Stimulated activated CD4-positive, alpha-beta T cell treated with anti-CD3 and anti-CD28 coated beads, Interleukin-2, amount 100 ng/mL, for 4 hours (primary cell): Measurements from ENCODE around the gene HOGA1.
"Not testable (repeated sequence)": the region's sequence is repeated elsewhere in the genome, so short reads cannot be mapped to it uniquely, and the experiment has no call there.

Experiments
- DNase-seq: peaks from one replicate; pipeline ENCODE4 v3.0.0-alpha.2; 2020; ENCODE audit warnings: low read depth

HOGA1 gene

DNA sequence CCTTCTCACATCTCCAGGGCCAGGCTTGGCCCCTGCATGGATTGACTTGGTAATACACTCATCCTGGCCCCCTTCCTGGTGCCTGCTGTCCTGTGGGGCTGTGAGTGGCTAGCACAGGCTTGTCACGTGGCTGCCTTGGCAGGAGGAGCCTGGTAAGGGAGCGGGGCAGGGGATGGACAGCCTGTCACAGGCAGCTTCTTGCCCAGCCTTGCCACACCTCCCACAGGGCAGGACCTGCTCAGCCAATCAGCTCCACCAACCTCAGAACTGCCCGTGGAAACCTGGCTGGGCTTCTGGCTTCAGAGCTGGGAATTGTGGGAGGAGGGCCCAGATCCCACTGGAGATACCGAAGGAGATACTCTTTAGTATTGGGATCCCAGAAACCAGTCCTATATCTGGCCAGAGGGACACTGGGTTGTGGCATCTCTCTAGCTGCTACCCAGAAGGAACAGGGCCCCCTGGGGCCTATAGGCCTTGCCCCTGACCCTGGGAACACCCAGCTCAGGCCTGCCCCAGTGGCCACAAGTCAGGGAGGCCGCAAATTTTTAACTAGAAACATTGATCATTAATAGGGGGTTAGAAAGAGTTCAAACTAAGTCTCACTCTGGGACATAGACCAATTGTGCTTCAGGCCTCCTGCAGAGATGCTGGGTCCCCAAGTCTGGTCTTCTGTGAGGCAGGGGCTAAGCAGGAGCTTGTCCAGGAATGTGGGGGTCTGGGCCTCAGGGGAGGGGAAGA is at the start of gene HOGA1:
Gene HOGA1, plus strand, starts transcription at position 330 of the 738 bp plus-strand sequence. Its CDS starts 315 bp downstream, at position 645.
- DNase-seq, result no peak

DNA sequence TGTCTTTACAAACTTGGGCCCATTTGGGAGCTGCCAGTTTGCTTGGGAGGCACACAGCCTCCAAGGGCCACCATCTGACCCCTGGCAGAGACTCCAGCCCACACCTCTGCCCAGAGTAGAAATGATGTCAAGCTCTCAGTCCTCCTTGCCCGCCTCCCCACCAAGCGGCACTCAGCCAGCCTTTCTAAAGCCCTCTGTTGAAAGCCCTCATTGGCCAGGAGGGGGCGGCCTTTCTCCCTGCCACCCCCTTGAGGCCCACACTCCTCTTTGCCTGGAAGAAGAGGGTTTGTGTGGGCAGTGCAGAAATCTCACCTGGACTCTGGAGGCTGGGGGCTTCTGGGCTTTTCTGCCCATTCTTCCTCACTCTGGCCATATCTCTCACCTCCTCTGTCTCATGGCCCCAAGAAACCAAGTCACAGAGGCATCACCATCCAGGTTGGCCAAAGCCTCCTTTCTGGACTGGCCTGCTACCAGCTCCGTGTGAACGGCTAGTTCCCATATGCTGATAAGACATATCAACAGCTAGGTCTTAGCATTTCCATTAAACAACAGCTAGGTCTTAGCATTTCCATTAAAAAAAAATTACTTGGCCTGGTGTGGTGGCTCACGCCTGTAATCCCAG is 49.3 kb upstream of the HOGA1 start:
- peak; percentile 16 for DNase-seq

DNA sequence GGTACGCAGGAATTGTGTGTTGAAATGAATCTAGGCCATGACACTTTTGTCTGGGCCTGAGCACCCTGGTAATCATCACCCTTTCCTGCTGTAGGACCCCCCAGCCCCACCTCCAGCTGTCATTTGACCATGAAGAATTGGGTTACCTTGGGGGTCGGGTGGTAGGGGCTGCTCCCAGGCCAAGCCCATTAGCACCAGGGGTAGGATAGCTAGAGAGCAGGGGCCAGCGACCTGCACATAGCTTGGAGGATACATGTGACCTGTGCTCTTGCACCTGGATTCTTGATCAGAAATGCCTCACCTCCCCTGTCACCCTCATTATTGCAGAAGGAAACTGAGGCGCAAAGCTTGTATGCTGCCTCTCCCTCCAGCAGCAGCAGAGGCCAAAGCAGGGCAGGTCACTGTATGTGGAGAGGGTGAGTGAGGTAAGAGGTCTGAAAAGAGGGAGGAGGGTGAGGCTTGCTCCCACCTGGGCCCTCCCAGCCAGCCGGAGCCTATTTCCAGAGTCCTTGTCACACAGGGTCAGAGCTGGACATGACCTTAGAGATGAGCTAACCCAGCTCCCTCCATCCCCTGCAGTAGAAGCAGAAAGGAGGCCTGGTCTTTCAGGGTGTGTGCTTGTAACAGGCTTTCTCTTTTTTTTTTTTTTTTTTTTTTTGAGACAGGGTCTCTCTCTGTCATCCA is 46.9 kb upstream of the HOGA1 start:
- DNase-seq, result no peak

DNA sequence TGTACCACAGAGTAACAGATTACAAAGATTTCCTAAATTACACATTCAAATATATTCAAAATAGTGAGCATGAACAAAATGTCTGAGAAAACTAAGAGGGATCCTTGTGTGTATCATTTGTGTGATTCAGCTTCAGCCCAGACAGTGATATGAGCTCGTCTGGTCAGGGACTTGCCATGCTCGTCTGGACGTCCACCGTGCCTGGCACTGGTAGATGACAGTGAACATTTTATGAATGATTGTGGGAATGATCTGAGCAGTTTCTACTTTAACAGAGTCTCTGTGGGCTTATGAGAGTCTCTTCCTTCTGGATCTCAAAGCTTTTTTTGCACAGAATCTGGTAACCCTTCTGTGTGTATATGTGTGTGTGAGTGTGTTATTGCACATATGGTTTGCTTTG is 45.8 kb upstream of the HOGA1 start:
- DNase-seq, result no peak

DNA sequence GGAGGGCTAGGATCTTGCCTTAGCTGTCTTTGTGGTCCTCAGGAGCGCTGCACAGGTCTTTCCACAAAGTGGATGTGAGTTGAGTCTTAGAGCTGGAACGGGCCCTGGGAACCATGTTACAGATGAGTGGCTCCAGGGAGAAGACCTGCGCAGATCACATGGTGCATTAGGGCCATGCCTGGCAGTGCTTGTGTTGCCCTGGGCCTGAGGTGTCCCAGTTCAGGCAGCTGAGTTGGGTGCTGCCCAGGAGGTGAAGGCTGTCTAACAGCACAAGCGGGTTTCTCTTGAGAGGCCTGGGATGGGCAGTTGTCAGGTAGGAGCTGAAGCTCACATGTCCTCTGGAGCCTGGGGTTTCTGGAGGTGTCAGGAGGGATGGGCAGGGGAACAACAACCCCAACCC is 45.4 kb upstream of the HOGA1 start:
- DNase-seq, result no peak

DNA sequence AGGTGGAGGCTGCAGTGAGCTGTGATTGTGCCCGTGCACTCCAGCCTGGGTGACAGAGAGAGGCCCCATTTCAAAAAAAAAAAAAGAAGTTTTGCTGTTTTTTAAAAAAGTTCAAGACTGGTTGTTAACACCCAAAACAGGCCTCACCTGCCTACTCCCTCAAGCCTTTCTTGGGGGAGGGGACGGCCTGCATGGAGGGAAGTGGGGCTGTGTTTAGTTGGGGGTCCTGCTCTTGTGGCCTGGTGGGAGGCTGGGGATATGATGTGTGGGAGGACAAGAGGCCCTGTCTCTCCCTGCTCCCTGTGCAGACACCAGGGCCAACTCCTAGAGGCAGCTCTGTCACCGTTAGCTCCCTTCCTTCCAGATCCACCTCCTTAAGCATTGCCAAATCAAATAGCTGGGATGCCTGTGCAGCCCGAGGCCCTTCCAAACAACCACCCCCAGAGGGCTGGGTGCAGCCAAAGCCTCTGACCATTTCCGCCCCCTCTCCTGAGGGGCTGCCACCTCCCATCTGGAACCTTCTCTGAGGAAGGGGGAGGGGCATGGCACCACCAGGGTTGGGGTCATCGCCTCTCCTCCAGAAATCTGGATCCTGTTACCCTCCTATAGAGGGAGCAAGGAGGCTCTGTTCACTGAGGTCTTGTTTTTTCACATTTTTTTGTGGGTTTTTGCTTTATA is 44.5 kb upstream of the HOGA1 start:
- DNase-seq, result no peak

DNA sequence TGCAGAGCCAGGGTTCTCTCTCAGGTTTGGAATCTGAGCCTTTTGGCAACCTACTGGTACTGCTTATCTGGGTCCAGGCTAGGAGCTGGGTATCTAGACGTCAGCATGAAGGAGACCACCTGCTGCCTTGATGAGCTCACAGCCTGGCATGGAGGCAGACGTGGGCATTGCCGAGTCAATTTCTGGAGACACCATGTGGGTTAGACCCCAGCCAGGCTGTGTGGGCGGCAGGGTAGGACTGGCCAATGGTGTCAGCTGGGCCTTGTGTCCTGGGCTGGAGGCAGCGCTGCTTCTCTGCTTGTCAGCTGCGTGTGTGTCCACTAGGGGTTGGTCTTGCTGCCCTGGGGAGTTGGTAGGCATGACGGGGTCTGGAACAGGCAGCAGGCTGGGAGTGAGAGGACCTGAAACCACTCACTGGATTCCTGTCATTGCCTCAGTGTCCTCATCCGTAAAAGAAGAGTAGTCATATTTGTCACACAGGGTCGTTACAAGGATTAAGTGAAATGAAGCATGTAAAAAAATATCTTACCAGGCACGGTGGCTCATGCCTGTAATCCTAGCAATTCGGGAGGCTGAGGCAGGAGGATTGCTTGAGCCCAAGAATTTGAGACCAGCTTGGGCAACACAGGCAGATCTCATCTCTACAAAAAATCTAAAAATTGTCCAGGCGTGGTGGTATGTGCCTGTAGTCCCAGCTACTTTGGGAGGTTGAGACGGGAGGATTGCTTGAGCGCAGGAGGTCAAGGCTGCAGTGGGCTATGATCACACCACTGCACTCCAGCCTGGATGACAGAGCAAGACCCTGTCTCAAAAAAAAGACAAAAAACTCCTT is 43.3 kb upstream of the HOGA1 start:
- DNase-seq, result no peak

DNA sequence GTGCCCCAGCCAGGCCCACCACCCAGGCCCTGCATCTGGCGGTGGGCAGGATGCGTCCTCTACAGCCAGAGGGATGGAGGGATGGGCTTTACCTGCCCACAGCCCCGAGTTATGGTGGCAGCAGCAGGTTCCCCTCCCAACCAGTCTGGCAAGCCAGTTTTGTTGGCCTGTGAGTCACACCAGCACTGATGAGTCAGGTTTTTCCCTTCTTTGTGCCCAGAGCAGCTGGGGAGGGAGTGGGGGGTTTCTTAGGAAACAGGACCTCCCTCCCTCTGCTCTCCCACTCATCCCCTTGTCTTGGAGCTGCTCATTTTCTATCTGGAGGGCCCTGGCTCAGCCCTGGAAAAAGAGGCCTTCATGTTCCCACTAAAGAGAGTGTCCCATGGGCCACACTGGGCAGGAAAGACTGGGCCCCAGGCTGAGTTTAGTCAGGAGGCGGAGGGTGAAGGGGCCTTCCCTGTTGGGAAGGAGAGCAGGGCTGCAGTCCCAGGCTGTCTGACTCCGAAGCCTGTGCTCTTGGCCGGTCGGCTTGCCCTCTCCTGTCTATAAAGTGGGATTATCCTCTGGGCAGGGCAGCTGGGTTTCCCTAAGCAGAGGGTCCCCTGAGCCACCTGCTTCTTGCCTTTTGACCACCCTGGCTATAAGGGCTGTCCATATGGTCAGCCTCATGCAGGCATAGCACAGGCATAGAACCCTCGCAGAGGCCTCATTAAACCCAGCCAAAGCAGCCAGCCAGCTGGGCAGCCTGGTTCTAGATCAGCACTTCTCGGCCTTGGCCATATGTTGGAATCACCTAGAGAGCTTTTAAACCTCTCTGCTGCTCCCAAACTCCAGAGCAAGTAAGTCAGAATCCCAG is 41.8 kb upstream of the HOGA1 start:
- peak; percentile 54 for DNase-seq

DNA sequence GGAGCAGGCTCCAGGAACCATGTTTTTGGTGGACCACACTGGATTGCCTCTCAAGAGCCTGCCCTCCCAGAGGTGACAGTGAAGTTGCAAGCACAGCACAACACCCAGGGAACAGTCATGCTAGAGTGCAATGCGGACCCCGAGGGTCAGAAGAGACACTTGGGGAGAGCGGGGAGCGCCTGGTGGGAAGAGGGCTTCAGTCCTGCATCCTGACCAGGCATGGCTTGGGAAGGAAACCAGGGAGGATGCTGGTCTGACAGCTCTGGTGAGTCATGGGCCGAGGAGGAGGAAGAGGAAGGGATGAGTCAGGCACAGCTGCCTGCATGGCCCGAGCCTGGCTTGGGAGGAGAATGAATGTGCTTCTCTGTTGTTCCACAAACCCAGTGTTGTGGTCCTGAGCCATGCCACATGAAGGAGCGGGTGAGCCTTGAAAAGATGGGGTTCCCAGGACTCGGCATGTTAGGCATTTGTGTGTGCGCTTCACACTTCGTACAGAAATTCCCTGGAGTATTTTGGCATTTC is 41.1 kb upstream of the HOGA1 start:
- peak; percentile 54 for DNase-seq

DNA sequence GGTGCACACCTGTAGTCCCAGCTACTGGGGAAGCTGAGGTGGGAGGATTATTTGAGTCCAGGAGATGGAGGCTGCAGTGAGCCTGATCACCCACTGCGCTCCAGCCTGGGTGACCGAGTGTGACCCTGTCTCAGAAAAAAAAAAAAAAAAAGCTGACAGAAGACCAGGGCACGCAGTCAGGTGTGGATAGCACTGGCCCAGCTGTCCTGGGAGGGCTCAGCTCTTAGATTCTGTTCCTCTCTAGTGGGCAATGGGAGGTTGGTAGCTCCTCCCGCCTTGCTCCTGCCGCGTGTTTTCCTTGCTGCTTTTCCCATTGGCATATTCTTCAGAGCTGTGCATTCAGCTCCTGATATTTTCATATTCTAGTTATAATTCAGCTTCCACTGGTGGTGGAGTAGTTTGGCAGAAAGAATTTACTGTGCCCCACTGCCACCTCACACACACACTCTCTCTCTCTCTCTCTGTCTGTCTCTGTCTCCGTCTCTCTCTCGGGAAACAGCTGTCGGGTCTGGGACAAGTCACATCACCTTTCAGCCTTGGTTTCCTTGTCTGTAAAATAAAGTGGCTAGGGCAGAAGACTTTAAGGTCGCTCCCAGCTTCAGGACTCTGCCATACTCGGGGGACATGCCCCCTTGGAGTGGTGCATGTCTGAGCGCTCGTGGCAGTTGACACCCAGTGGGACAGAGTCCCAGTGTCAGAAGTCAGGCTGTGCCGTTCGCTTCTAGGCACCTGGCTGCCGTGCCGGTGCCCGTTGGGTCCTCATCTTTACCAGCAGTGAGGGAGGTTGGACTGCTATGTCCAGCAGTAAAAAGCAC is 37.5 kb upstream of the HOGA1 start:
- DNase-seq, result no peak

DNA sequence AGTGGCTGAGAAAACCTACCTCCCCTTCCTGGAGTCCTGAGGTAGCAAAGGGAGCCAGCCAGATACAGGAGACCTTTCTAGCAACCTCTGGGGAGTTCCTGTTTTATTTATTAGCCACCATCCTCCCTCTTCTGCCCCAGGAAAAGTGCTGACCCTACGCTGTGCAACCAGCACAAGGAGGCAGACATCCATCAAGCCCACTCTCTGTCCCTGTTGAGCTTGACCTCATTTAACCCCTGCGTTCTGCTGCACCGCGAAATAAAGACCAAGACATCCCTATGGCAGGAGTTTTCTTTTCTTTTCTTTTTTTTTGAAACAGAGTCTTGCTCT is 37.0 kb upstream of the HOGA1 start:
- no peak for DNase-seq

DNA sequence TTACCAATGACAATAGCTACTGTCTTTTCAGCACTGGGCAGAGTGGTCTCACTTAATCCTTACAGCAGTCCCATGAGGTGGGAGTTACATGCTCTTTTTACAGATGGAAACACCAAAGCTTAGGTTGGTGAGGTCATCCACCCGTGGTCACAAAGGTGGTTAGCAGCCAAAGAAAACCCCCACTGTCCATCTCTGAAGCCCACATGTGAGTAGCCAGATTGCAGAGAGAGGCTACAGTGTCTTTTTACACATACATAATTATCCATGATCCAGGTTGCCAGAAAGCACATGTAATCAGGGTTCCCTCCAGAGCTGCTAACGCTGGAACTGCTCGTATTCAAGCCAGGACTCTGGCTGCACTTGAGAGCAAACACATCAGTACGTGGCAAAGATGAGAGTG is 36.2 kb upstream of the HOGA1 start:
- no peak for DNase-seq

DNA sequence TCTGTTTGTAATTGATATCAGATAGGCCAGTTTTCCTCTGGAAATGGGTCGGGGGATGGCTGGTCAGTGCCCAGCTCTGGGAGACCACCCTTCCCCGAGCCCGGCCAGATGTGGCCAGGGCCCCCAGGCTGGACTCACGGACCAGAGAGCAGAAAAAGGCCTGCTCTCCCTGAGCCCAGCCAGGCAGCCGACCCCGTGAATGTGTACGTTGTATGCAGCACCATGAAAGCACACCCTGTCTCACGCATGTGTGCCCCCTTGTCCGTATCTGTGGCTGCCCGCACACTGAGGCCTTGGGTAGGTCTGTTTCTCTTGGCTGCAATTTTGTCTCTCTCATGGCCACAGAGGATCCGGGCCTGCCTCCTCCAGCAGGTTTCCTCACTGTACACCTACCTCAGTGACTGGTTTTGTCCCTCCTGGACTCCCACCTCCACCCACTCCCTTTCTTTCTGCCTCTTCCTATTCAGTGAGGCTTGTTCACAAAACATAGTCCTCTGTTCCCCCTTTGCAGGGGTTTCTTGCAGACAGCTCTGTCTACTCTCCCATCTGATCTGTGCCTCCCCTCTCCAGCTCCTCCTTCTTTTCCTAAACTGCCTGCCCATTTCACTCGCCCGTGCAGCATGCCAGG is 35.2 kb upstream of the HOGA1 start:
- no peak for DNase-seq

DNA sequence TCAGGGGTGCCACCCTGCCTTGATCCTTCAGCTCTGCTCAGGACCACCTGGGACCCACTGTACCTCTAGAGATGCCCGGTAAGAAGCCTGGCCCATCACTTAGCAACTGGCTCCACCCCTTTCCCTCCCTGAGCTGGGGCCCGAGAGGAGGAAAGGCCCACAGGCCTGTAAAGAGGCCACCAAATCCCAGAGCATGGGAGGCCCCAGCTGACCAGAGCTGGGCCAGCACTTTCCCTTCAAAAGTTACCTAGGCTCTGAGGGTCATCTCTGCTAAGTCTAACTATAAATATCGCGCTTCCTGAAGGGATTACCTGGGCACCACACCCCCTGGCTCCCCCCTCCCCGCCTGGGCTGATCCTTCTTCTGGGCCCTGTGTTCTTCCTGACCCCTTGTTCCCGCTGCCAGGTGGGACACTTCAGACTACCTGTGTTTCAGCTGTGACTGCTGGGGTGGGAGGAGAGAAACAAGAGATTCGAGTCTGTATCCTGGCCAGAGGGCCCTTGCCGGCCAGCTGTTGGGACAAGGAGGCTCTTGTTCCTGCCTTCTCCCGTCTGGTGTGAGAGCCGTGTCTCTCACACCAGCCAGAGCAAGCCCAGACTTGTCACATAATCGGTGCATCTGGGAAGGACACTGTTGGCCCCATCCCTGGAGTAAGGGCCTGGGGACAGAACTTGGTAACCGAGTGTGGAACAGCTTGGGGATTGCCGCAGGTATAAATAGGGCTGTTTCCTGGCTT is 34.4 kb upstream of the HOGA1 start:
- DNase-seq, result no peak

DNA sequence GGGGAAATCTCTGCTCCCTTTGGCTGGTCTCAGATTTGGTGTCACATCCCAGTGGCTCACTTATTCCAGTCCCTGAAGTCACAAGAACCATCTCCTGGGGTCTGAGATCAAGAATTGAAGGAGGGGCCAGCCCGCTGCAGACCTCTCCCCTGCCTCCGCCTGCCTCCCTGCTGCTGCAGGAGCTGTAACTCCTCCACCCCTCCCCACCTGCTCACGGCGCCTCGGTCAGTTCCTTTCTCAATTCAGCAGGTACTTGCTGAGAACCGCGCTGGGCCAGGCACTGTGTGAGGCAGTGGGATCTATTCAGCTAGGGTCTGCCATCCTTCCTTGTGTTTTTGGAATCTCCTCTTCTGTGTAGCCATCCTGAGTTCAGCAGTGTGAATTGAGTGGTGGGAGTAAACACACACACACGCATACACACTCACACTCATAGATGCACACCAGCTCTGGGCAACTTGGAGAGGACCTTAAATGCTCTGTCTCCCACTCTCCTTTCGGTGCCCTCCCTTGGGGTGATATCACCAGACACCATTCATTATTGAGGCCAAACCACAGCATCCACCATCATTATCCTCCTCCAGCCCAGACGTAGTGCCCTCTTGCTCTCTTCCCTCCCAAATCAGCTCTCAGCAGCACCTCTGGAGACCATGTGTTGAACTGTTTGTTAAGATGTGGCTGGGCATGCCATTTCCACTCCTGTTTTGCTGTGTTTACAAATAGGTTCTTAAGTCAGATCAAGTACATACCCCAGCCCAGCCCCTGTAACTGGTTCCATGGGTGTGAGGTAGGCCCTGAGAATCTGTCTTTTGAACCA is 33.6 kb upstream of the HOGA1 start:
- DNase-seq, result no peak

DNA sequence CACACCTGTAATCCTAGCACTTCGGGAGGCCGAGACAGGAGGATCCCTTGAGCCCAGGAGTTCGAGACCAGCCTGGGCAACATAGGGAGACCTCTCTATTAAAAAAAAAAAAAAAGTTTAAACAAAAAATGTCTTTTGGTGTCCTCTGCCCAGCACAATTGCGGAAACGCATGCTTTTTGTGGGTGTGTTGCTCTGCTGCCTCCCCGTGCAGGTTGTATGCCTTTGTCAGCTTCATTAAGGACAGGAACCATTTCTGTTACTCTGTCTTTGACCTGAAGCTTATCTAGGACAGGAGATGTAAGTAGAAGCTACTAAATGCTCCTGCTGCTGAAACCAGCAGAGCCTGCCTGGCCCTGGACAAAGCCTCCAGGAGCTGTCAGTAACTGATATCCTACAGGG is 32.9 kb upstream of the HOGA1 start:
- no peak for DNase-seq

DNA sequence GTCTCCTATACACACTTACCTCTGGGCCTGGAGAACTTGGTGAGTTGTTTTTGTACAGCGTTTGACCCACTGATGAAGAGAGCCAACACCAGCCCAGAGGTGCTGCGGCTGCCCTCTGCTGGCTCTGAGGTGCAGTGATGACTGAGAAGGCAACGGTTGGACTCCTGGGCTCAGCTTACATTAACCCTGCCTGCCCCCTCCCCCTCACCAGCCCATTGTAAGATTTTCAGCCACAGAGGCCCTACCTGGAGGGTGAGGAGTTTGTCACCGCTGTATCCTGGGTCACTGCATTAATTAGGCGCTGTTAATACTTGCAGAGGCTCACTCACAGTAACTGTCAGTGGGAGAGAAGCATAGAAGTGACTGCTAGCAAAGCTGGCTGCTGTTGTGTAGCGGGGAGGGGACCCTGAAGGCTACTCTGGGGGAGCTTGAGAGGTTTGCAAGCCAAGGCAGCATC is 30.6 kb upstream of the HOGA1 start:
- DNase-seq, result peak; percentile 44

DNA sequence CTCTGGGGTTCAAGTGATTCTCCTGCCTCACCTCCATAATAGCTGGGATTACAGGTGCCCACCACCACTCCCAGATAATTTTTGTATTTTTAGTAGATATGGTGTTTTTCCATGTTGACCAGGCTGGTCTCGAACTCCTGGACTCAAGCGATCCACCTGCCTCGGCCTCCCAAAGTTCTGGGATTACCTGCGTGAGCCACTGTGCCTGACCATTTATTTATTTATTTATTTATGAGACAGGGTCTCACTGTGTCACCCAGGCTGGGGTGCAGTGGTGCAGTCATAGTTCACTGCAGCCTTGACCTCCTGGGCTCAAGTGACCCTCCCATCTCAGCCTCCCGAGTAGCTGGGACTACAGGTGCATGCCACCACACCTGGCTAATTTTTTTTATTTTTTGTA is 29.9 kb upstream of the HOGA1 start:
- not testable (repeated sequence) for DNase-seq
